HG03565 (cell line): ENCODE measurements around the gene INTS14.

Source experiments
- ATAC-seq: cut with Tn5 transposase; IDR thresholded peaks from one replicate; pipeline ENCODE4 v1.9.1; 2021; ENCODE audit warnings: mild to moderate bottlenecking, moderate library complexity; ENCODE audit not compliant: unreplicated experiment

The INTS14 gene

DNA sequence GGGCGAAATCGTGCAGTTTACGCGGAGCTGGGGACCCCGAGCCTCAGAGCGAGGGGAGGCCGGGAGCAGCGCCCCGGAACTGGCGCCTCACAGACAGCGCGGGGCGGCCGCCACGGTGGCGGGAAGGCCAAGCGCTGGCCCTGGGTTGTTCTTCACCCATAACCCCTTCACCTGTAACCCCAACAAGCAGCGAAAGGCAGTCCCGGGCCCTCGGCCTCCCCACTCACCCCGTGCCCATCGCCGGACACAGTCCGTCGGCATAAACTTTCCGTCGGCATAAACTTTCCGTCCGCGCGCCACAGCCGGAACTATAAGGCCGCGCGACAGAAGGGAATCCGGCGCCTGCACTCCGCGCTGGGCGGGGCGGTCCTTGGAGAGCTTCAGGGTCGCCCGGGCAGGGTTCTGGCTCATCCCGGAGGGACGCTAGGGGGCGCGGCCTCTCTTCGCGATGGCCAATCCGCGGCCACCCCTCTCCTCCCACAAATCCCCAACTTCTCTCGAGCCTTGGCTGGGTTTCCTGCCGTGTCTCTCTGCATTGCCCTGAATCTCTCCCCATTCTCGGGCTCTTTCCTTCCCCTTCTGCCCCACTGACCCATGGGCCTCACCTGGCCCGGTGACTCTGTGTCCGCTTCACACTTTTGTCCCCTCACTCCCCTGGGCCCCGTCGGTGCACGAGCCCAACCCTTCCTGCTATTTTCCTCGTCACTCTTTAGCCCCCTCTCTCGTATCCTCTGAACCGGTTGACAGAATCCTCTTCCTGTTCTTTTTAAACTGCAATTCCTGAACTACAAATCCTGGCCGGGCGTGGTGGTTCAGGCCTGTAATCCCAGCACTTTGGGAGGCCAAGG is at the start of gene INTS14:
INTS14 (minus strand) TSS at position 261 of the 848 bp plus-strand sequence. CDS start 3,751 bp downstream, outside the sequence.
- peak; percentile 76 for ATAC-seq

DNA sequence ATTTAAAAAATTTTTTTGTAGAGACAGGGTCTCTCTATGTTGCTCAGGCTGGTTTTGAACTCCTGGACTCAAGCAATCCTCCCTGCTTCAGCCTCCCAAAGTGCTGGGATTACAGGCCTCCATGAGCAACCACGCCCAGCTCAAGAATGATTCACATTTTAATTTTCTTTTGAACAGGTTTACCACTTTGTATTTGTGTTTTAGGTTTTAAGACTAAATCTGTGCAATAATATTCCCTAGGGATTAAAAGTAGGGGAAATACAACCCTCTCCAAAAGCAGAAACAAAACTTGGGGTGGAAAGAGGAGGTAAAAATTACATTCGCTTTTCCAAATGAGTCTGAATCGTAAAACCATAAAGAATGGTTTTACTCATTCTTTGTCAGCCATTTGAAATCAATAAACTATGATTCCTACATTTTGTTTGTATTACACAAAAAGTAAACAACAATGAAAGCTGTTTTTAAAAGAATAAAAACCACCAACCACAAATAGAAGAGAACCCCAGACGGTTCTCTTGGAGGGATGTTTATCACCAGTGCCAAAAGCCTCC is 48.6 kb upstream of the INTS14 start:
- no peak for ATAC-seq

DNA sequence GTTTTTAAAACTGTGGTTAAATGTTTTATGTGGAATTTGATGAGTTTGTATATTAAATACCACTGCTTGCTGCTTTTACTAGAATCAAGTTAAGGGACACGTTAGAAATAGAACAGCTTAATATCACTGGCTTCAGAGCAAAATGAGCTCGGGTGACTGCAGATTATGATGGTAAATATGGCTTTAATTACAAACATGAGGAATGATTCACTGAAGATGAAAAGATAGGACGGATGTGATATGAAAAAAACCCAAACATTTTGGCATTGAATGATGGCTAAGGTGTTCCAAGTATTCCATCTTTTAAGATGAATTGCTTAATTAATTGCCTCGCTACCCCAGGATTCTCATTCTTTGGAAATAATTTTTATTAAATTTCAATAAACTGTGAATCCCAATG is 44.5 kb upstream of the INTS14 start:
- ATAC-seq: no peak

DNA sequence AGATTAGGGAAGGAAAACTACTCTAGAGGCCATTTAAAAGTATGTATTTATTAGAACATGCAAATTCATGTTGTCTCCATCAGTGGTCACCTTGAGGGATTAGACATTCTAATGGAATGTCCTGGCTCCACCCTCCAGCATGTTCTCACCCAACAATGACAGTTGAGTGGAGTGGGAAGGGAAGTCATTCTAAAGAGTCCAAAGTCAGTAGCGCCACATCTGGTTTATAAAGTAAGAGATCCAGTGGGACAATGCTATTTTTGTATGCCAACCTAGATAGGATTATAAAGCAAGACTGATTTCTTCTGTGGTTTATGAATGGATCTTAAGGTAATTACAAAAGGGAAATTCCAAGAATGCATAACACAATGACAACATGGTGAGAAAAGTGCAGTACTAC is 44.1 kb upstream of the INTS14 start:
- ATAC-seq: no peak

DNA sequence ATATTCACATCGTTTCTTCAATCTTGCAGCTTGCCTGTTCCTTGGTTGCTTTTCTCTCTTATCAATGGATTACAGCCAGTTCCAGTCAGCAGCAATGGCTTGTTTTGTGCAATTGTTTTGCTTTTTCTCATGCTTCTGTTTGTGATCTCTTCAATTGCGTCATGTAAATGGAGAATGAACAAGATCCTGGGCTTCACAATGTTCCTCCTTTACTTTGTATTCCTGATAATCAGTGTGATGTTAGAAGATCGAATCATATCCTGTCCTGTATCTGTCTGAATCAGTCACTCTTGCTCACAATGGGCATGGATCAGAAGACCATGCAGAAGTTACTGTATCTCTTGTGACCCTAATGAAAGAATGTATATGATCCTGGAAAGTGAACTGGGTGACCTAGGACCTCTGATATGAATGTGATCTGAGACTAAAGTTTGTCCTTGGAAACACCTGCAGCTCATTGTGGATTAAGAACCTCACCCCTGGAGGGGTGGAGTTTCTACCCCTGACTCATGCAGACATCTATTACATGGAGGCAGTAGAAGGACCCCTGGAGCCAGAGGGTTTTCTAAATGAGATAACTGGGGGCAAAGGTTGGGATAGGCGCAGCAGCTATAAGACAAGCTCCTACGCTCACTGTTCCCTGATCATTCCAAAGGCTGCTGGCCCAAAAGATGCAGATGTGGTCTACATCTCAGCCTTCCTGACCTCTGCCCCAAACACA is 43.0 kb upstream of the INTS14 start:
- no peak for ATAC-seq

DNA sequence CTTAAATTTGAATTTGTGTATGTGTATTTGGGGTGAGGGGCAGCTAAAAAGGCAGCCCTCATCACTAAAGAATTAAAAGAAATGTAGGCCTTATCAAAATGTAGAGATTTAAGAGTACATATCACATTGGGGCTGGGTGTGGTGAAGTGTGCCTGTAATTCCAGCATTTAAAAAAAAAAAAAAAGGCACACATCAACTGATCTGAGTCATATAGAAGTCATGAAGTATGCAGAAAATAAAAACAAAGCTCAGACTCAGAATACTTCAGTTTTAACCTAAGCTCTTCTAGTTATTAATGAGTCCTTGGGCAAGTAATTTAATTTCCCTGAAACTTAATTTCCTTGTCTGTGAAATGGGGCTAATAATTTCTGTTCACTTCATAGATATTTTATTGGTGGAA is 42.4 kb upstream of the INTS14 start:
- no peak for ATAC-seq

DNA sequence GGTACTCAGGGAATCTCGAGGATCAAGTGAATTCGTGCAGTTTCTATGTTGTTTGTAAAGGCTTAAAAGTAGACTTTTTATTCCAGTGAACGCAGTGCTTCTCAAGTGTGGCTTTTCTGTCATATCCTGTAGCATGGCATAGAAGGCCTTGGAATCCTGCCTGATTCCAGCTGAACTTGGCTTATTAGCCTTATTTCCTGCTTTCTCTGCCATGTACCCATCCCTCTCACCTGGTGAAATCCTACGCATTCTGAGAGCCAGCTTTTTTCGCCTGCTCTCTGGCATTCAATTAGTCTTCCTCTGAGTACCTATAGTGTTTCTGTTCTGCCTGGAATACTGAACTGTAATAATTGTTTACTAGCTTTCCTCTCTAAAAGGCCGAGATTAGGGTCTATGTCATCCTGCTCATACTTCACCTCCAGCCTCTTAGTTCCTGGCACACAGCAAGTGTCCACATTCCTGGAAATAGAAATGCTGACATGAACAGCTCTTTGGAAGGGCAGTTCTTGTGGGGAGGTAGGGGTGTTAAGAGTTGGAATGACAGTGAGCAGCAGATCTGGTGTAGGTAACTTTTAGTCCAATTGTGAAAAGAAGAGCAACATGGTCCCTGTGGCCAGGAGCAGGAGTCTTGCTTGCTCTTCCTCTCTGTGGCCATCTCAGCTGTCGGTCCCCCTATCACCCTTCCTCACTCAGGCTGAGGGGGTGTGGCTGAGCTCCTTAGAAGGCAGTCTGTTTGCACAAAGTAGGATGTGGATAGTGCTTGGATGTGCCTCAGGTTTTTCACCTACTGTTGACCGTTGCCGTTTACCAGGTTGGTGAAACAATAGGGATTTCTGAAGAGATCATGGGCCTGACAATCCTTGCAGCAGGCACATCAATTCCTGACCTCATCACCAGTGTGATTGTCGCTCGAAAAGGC is 41.2 kb upstream of the INTS14 start:
- ATAC-seq: no peak

DNA sequence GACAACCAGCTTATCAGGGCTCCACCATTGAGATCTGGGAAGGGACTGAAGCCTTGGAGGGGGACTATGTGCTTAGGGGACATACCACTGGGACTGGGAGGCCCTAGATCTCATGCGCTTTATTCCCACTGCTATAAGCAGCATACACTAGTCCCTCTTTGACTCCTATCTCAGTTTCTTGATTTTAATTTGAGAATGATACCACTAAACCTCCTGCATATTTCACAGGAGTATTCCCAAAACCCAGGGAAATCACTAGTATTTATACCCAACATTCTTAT is 40.1 kb upstream of the INTS14 start:
- ATAC-seq: no peak

DNA sequence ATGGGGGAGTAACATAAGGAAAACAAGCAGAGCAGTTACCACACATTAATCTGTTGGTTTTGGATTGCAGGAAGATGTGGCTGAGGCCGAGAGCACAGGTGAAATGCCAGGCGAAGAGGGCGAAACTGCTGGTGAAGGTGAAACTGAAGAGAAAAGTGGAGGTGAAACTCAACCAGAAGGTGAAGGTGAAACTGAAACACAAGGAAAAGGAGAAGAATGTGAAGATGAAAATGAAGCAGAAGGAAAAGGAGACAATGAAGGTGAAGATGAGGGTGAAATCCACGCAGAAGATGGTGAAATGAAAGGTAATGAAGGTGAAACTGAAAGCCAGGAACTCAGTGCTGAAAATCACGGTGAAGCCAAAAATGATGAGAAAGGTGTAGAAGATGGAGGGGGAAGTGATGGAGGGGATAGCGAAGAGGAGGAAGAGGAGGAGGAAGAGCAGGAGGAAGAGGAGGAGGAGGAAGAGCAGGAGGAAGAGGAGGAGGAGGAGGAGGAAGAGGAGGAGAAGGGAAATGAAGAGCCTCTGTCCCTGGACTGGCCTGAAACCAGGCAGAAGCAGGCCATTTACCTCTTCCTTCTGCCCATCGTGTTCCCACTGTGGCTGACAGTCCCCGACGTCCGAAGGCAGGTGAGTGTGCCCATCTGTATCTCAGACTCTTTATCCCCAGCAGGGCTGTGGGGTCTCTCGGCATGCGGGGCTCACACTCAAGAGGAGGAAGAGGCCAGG is 39.5 kb upstream of the INTS14 start:
- ATAC-seq: no peak

DNA sequence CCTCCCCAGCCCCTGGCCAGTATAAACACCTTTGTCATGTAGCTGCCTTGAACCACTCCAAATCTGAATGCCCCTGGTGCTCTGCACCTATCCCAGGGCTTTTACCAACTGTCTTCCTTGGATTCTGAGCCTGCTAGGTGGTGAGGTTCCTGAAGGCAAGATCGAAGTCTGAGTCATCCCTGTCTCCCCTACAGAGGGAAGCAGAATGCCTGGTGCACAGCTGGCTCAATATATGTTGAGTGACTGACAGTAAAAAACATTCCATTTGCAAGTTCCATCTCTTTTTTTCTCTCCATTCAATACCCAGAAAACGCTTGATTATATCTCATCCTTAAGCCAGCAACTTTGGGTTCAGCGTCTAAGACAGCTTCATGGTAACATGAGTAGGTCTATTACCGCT is 35.6 kb upstream of the INTS14 start:
- no peak for ATAC-seq

DNA sequence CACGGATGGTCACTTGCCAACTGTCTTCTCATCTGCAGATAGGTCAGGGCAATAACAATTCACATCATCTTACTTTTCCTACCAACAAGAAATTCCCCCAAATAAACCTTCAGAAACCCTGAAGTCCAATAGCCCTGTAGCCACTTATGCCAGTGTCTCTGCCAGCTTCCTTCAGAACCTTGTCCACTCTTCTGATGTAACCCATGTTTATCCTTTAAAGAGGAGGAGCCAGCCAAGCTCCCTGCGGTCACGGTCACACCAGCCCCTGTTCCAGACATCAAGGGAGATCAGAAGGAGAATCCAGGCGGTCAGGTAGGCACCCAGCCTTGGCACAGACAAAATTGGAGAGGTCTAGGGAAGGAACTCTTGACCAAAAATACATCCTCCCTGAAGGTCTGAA is 34.5 kb upstream of the INTS14 start:
- ATAC-seq: no peak

DNA sequence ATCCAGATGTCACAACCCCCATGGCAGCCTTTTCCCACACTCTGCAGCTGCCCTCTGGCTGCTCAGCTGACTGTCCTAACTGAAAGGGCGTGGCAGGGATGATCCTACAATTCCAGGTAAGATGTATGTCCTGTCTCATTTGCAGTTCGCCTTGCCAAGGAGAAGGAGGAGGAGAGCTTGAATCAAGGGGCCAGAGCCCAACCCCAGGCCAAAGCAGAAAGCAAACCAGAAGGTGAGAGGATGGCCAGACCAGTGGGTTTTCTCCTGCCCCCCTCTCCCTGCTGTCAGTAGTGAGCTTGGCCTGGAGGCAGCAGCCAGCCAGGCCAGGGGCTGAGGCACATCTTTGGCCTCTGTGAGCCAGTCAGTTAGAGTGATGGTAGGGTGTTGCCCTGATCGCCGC is 33.4 kb upstream of the INTS14 start:
- ATAC-seq: no peak

DNA sequence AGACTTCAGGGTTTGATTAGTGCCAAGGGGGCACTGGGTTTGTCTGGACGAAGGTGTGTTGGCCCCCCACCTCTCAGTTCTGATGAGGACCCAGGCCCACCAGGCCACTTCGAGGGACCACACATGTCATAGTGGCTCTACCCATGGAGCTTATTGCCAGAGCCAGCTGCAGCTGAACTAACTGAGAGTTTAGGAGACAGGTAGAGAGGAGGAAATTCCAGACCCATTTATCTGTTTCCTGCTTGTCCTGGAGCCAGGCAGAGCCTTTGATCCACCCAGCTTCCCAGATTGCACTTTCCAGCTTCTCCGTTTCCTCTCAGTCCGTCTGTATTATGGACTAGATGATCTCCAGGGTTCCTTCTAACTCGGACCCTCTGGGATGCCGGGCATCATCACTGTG is 31.7 kb upstream of the INTS14 start:
- ATAC-seq: no peak

DNA sequence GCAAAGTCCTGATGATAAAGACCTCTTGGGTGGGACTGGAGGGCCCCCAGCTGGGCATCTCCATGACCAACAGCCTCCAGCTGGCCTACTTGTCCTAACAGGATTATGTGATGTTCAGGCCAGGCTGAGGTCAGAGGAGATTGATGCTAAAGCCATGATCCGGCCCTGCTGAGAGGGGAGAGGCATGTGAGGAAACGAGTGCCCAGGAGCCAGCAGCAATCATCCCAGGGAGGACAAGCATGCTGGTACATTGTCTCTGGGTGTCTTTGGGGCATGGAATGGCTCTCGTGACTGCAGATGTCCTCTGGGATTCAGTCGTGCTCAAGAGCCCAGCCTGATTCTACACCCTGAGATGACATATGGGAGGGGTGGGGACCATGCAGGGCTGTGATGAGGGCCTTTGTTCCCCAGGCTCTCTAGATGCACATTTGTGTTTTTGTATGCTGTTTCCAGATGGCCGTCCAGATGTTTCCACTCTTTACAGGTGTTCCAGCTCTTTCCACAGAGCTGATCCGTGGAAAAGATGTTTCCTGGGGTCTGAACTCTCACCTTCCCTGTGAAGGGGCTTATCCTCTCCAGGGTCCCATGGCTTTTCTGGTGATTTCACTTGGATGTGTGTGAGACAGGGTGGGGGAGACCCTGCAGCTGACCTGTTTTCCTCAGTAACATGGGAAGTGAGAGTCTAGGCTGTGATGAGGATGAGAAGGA is 31.0 kb upstream of the INTS14 start:
- ATAC-seq: no peak

DNA sequence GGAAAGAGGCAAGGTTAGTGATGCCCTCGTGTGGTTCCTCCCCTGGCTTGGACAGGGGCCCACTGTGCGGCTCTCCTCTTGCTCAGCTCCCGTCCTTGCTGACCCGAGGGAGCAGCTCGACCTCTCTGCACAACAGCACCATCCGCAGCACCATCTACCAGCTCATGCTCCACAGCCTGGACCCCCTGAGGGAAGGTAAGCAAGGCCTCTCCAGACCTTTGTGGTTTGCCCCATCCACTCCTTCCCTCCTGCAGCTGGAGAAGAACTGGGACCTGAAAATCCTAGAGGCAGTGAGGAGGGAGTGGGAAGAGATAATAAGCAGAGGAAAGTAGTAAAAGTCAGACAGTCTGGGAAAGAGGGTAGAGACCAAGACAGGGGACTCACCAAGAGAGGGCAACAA is 28.6 kb upstream of the INTS14 start:
- ATAC-seq: no peak

DNA sequence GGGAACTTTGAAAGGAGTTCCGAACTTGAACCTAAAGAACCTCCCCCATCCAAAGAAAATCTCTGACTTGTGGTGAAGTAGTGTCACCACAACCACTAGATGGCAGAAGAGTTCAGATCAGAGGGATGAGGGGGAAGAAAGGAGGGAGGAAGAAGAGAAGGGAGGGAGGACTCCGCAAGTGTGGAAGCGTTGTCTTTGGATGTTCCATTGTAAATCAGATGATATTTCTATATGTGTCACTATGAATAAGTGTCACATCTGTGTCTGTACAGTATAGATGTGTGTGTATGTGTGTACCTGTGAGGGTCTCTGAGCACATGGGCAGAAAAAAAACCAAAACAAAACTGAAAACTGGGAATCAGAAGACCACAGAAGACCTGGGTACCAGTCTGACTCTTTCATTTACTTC is 27.8 kb upstream of the INTS14 start:
- no peak for ATAC-seq

DNA sequence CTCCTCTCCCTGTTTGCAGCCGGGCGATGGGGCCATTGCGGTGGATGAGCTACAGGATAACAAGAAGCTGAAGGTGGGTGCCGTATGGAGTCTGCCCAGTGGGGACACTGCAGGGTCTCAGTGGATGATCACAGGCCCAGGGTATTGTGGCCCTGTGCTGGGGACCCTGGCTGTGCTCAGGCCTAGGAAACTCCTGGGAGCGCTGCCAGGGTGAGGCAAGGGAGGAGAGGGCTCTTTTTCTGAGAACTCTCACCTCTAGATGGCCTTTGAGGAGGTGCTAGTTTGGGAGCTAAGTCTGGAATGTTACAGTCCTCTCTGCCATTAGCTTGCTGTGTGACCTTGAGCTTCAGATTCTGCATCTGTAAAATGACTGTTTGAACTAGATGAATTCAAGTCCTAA is 27.2 kb upstream of the INTS14 start:
- ATAC-seq: no peak

DNA sequence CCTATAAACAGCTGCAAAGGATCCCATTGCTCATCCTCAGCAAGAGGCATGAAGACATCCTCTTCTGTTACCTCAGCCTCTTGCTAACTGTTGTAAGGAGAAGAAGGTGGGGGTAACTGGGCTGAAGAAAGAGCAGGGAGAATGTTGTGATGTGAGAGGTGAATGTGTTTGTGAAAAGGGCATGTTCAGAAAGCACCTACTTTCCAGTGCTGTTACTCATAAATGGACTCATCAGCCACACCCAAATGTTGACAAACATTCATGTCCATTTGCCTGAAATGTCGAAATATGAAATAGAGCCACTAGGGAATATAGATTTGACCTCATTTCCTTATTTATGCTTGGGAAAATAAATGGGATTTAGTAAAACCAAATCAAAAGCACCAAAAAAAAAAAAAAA is 23.4 kb upstream of the INTS14 start:
- ATAC-seq: no peak

DNA sequence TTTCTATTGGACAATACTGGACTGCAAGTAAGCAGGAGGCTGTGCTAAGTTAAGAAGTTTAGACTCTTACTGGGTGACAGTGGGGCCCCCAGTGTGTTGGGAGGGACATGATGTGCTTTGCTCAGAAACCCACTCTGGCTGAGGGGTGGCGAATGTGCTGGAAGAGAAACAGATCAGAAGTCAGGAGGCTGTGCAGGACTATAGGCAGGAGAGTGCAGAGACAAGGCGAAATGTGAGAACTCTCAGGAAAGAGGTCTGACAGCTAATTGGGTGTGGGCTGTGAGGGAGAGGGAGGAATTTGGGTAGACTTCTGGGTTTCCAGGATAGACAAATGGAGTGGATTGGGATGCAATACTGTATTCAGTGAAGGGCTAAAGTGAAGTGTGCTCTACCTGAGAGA is 22.8 kb upstream of the INTS14 start:
- ATAC-seq: no peak

DNA sequence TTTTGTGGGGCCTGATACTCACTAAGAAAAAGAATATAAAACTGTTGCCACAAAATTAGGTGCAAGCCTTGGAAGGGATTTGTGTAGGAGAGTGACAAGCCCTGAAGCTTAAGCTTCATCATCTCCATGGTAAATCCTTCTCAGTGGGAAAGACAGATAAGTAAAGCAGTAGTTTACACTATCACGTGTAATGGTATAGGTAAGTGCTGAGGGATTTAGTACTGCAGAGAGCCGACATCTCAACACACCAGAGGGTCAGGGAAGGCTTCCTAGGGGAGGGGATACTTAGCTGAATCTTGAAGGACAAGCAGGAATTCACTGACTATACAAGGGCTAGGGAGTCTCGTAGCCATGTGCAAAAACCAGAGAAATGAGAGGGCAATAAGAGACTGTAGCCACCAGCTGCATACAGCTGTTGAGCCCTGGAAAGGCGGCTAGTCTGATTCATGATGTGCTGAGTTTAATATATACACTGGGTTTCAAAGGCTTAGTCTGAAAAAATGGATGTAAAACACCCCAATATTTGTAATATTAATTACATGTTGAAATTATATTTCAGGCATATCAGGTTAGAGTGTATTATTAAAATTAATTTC is 21.9 kb upstream of the INTS14 start:
- ATAC-seq: no peak
